Stimulated activated CD4-positive, alpha-beta T cell treated with anti-CD3 and anti-CD28 coated beads, Interleukin-4, amount 100 ng/mL, for 24 hours (primary cell): Measurements from ENCODE around the gene KAT8.
"Not testable (repeated sequence)": the region's sequence is repeated elsewhere in the genome, so short reads cannot be mapped to it uniquely, and the experiment has no call there.

Source experiments
- DNase-seq: peaks from one replicate; pipeline ENCODE4 v3.0.0-alpha.2; 2020

The KAT8 gene

GRCh38 chr16:31149894-31150890 lies 32.7 kb downstream of the KAT8 start, which contains the start of gene PRSS36:
PRSS36 (minus strand) TSS chr16:31150066; CDS start chr16:31150035, 31 bp downstream.
- DNase-seq, result no peak

- not testable (repeated sequence) for DNase-seq
Measured at GRCh38 chr16:31150976-31151375, 33.5 kb downstream of the KAT8 start.

GRCh38 chr16:31157136-31157535 lies 39.7 kb downstream of the KAT8 start:
- no peak for DNase-seq

- DNase-seq, result no peak
Measured at GRCh38 chr16:31167315-31167714, 49.9 kb downstream of the KAT8 start.

- no peak for DNase-seq
Measured at GRCh38 chr16:31168848-31169247, 51.4 kb downstream of the KAT8 start.

GRCh38 chr16:31170048-31170447 lies 52.6 kb downstream of the KAT8 start:
- DNase-seq, result not testable (repeated sequence)

GRCh38 chr16:31177136-31177535 lies 59.7 kb downstream of the KAT8 start:
- DNase-seq, result peak; percentile 38

GRCh38 chr16:31179219-31179746 lies 61.8 kb downstream of the KAT8 start:
- DNase-seq, result no peak

- peak; percentile 91 for DNase-seq
Measured at GRCh38 chr16:31179747-31180459, 62.4 kb downstream of the KAT8 start, which contains the start of gene FUS. FUS (plus strand) TSS chr16:31180139; CDS start chr16:31180215, 76 bp downstream.
